ENCODE results near the gene HADHA. TPM values are rescaled to one million over a fixed set of nuclear protein-coding genes. Genes with fewer than 3 reads are reported as not detected.

The HADHA gene
- total RNA-seq, 2 experiments from 2014 or later: 126 to 150 TPM

GRCh38 chr2:26251893-26252292, 7.5 kb upstream of the HADHA start:
- Histone ChIP-seq H3K9me3 (ENCODE audit: low read length) (no peaks in the 10 kb centered on the region), H3K4me2 (ENCODE audit: low read length) (no peak overlapping the region), H2AFZ (ENCODE audit: low read length) (no peak overlapping the region), H3K36me3 (ENCODE audit: insufficient read depth, low read length) (peaks cover 16% of the 10 kb centered on the region; the same call in 1 of the 2 replicates), H3K4me1 (ENCODE audit: insufficient read depth, low read length, poor library complexity, severe bottlenecking) (peaks cover 4% of the 10 kb centered on the region), H3K9me2 (ENCODE audit: insufficient read depth, low read length) (no peaks in the 10 kb centered on the region), H3K4me3 (ENCODE audit: low read depth, low read length, poor library complexity, severe bottlenecking) (no peak overlapping the region), H4K20me1 (ENCODE audit: insufficient read depth, low read length) (peaks cover 3% of the 10 kb centered on the region; the same call in 1 of the 2 replicates), H3K27ac (ENCODE audit: low read depth, low read length, poor library complexity, severe bottlenecking) (no peak overlapping the region), H3K79me2 (ENCODE audit: insufficient read depth, low read depth, low read length) (peaks cover 63% of the 10 kb centered on the region)
- BruUV-seq (replicated peaks): no TSS peak
- intact Hi-C loops (cut with micrococcal nuclease; ENCODE audit: unreplicated experiment): no loop called here
- DNase-seq (ENCODE audit: low spot score): no peak
- CTCF ChIA-PET (ENCODE audit: unreplicated experiment): no interaction called here
- POLR2A ChIA-PET: interaction anchor here (0.6 to 1.2 kb wide), 3 partner anchors 8 to 622 kb away, joined by 3 to 5 read pairs (median 5); no protein-coding TSS in a partner anchor
- TF ChIP-seq CTCF (conservative IDR thresholded peaks at IDR 0.05; ENCODE audit: low read length): no peak
- TF ChIP-seq EZH2phosphoT487 (IDR thresholded peaks at IDR 0.05; ENCODE audit: borderline replicate concordance, low read depth, low read length): no peak

DNA sequence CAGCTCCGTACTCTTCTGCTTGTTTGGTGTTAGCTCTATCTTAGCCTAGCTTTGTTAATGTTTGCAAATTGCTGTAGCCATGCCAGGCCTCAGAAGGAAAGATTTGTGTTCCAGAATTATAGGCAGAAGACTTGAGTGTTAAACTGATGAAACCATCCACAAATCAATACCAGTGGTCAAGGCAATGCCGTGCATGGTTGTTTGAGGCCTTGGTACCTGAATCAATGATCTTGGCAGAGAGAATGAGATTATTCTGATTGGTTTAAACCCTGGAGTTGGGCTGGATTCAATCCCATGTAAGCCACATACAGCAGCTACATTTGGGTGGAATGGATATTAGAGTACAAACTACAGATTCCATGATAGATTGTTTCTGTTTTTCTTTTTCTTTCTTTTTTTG, 5.2 kb upstream of the HADHA start:
- ChIA-PET CTCF (ENCODE audit: unreplicated experiment) (no interaction called here), POLR2A (interaction anchor here (0.5 to 0.7 kb wide), 3 partner anchors 11 to 208 kb away, joined by 3 to 4 read pairs (median 4); no protein-coding TSS in a partner anchor)
- BruUV-seq (replicated peaks): no TSS peak
- no peak for TF ChIP-seq CTCF (conservative IDR thresholded peaks at IDR 0.05; ENCODE audit: low read length)
- TF ChIP-seq EZH2phosphoT487 (IDR thresholded peaks at IDR 0.05; ENCODE audit: borderline replicate concordance, low read depth, low read length): no peak
- Histone ChIP-seq H3K4me2 (ENCODE audit: low read length) (no peak overlapping the region), H3K9me2 (ENCODE audit: insufficient read depth, low read length) (no peaks in the 10 kb centered on the region), H4K20me1 (ENCODE audit: insufficient read depth, low read length) (peaks cover 10% of the 10 kb centered on the region; the same call in 1 of the 2 replicates), H3K9me3 (ENCODE audit: low read length) (no peaks in the 10 kb centered on the region), H3K27ac (ENCODE audit: low read depth, low read length, poor library complexity, severe bottlenecking) (no peak overlapping the region), H3K79me2 (ENCODE audit: insufficient read depth, low read depth, low read length) (peaks cover 84% of the 10 kb centered on the region), H3K4me1 (ENCODE audit: insufficient read depth, low read length, poor library complexity, severe bottlenecking) (peaks cover 18% of the 10 kb centered on the region), H3K4me3 (ENCODE audit: low read depth, low read length, poor library complexity, severe bottlenecking) (no peak overlapping the region), H2AFZ (ENCODE audit: low read length) (no peak overlapping the region), H3K36me3 (ENCODE audit: insufficient read depth, low read length) (peaks cover 6% of the 10 kb centered on the region; the same call in 1 of the 2 replicates)
- intact Hi-C loops (cut with micrococcal nuclease; ENCODE audit: unreplicated experiment): no loop called here
- no peak for DNase-seq (ENCODE audit: low spot score)

DNA sequence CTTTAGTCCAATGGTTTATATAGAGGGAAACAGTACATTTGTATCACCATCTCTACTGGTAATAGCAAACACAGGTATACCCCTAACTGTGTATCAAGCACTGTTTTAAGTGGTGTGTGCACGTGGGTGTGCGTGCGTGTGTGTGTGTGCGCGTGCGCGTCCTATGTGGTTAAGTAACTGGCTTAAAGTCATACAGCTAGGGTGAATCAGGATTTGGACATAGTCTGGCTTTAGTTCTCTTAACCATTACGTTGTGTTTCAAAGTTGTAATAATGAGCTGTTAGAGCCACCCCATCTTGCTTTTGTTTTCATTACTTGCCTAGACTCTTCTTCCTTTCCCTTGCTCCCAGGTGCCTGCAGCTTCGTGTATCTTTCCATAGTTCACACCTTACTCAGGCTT, 2.4 kb upstream of the HADHA start:
- intact Hi-C loops (cut with micrococcal nuclease; ENCODE audit: unreplicated experiment): no loop called here
- no peak overlapping the region for H3K27ac ChIP-seq (ENCODE audit: low read depth, low read length, poor library complexity, severe bottlenecking)
- DNase-seq (ENCODE audit: low spot score): no peak
- H3K36me3 ChIP-seq (ENCODE audit: insufficient read depth, low read length): 0 out of 2 replicates have a peak, but pooled peaks cover 3% of the 10 kb centered on the region
- BruUV-seq (replicated peaks): no TSS peak
- ChIA-PET CTCF (ENCODE audit: unreplicated experiment) (no interaction called here), POLR2A (interaction anchor here (0.5 to 1.9 kb wide), 3 partner anchors 10 to 84 kb away, joined by 3 to 5 read pairs (median 3); no protein-coding TSS in a partner anchor)
- H3K79me2 ChIP-seq (ENCODE audit: insufficient read depth, low read depth, low read length): peaks cover 94% of the 10 kb centered on the region
- H4K20me1 ChIP-seq (ENCODE audit: insufficient read depth, low read length): 0 out of 2 replicates have a peak, but pooled peaks cover 9% of the 10 kb centered on the region
- H3K4me2 ChIP-seq (ENCODE audit: low read length): peak overlapping the region; percentile 95
- no peak overlapping the region for H2AFZ ChIP-seq (ENCODE audit: low read length)
- H3K4me1 ChIP-seq (ENCODE audit: insufficient read depth, low read length, poor library complexity, severe bottlenecking): peaks cover 26% of the 10 kb centered on the region
- no peak for TF ChIP-seq CTCF (conservative IDR thresholded peaks at IDR 0.05; ENCODE audit: low read length)
- TF ChIP-seq EZH2phosphoT487 (IDR thresholded peaks at IDR 0.05; ENCODE audit: borderline replicate concordance, low read depth, low read length): no peak
- H3K4me3 ChIP-seq (ENCODE audit: low read depth, low read length, poor library complexity, severe bottlenecking): no peak overlapping the region
- no peaks in the 10 kb centered on the region for H3K9me3 ChIP-seq (ENCODE audit: low read length)
- no peaks in the 10 kb centered on the region for H3K9me2 ChIP-seq (ENCODE audit: insufficient read depth, low read length)

All from OCI-LY7 (cell line).